Activated CD8-positive, alpha-beta memory T cell treated with anti-CD3 and anti-CD28 coated beads, Interleukin-2, amount 50 U/mL, for 1 hour (primary cell): ENCODE measurements around the gene RAF1.

Experiments used
- DNase-seq: peaks from one replicate; pipeline ENCODE4 v3.0.0-alpha.2; 2020; ENCODE audit errors: extremely low read depth

RAF1 gene

DNA sequence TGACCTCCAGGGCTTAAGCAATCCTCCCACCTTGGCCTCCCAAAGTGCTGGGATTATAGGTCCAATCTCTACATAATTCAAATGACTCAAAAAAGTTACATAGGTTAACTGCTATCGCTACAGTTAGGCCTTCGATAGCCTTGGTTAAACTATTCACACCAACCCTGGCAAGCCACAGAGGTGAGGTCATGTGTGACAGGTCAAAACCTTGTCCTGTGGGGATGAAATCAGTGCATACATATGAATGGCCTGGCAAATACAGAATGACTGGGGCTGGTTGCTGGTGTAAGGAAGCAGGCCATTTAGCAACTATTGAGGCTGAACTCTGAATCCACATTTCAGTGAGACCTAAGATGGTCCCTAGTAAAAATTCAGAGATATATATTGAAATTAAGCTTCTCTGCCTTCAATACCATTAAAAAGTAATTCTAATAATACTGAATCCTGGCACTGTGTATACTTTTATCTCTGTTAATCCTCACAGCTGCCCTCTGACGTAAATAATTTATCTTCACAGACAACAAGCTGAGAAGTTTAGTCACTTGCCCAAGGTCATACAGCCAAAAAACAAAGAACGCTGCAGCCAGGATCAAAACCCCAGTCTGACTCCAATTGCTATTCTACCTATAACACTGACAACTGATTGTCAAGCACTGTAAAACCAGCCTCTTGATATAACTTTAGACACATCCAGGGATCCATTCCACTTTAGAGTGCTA is 71.8 kb downstream of the RAF1 start:
- no peak for DNase-seq

GRCh38 chr3:12591456-12591855 is 72.5 kb downstream of the RAF1 start:
- DNase-seq, result no peak

DNA sequence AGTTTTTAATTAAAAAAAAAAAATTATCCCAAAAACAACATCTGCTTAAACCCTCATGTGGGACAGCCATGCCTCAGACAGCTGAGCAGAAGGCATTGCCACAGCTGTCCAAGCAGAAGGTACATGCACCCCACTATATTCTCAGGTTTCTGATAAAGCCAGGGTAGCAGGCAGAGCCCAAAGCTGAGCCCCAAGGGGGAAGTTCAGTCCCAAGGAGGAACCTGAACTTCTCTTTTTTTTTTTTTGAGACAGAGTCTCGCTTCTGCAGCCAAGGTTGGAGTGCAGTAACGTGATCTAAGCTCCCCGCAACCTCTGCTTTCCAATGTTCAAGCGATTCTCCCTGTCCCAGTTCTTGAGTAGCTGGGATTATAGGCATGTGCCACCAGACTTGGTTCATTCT is 73.8 kb downstream of the RAF1 start:
- no peak for DNase-seq

- no peak for DNase-seq
Measured at GRCh38 chr3:12588039-12589009, 75.6 kb downstream of the RAF1 start.

DNA sequence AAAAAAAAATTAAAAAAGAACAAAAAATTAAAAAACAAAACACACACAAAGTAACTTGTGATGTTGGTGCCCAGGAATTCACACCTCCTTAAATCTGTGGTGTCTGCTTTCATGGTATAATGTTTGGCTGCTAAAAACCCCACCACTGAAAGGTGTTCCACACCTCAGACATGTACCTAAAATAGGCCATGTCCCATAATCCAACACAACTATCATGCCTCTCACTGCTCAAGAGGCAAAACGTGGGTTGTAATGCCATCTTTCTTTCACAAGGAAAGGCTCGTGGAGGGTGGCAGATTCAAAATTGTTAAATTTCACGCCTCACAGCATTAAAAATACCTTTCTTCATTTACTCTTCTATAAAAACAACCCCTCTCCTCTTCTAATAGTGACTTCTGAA is 77.5 kb downstream of the RAF1 start:
- no peak for DNase-seq

- no peak for DNase-seq
Measured at GRCh38 chr3:12585970-12586369, 77.9 kb downstream of the RAF1 start.

DNA sequence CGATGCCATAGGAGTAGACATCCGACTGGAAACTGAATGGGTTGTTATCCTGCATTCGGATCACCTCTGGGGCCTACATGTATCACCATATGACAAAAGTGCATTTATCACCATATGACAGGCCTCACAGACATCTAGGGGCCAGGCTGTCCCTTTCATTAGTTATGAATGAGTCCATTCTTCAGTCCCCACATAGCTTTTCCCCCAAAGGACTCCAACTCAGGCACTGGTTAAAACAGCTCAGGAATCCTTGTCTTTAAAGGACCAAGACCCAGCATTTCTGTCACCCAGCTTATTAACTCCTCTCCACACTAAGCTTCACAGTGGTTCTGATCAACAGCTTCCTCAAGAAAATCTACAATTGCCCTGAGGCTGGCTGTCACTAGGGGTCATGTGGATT is 78.7 kb downstream of the RAF1 start:
- DNase-seq, result no peak

GRCh38 chr3:12584083-12584482 is 79.8 kb downstream of the RAF1 start:
- DNase-seq, result no peak

DNA sequence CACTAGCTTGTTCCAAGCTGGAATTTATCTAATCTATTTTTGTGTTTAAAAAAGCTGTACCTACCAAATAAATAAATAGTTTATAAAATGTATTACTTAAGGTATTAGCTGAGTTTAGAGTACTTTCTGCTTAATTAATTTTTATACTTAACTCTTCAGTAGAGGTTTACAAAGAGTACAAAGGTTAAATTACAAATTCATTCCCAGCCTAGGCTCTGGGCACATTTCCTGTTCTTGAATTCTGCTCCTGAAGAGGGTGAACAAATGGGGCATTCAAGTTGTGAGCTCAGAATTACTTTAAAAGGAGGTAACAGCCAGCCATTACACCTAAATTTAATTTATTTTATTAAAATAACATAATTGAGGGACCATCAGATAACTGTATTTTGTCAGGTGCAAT is 80.6 kb downstream of the RAF1 start:
- no peak for DNase-seq

DNA sequence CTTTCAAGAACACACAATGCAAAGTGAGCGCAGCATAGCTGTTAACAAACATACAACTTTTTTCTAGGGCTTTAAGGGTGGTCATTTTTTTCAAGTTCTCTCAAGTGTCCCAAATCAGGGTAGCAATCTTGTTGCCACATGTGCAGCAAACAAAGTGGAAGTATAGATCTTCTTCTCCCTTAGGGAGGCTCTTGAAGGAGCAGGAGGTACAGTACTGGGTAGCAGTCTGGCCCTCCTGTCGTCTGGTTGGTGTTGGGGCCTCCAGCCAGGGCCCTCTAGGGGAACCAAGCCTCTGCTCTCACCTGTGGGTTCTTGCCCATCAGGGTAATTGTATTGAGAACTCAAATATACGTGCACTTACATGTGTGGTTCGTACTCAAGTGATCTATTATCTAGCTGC is 81.2 kb downstream of the RAF1 start:
- DNase-seq, result no peak

DNA sequence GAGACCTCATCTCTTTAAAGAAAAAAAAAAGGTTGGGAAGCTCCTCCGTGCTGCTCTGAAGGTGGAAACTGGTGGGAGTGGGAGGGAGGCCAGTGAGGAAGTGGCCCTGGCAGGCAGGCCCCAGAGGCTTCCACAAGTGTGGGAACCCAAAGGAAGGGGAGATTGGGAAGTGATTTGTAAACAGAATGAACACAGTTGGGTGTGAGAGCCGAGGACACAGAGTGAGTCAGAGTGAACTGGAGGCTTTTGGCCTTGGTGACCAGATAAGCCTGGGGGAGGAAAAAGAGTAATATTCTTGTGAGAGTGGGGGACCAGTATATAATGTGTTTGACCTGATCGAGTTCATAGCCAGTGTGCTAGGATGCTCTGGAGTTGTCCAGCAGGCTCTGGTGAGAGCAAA is 84.0 kb downstream of the RAF1 start:
- no peak for DNase-seq

DNA sequence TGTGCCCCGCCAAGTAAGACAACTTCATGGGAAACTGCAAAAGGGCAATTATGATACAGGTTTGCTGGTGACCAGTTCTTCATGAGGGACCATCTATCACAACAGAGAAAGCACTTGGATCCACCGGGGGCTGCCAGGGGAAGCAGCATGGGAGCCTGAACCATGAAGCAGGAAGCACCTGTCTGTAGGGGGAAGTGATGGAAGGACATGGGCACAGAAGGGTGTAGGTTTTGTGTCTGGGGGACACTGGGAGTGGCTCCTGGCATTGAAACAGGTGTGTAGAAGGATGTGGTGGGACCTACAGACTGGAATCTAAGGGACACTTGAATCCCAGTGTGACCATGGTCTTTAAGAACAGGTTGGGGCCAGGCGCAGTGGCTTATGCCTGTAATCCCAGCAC is 84.5 kb downstream of the RAF1 start:
- no peak for DNase-seq

GRCh38 chr3:12578742-12579141 is 85.2 kb downstream of the RAF1 start:
- DNase-seq, result no peak

DNA sequence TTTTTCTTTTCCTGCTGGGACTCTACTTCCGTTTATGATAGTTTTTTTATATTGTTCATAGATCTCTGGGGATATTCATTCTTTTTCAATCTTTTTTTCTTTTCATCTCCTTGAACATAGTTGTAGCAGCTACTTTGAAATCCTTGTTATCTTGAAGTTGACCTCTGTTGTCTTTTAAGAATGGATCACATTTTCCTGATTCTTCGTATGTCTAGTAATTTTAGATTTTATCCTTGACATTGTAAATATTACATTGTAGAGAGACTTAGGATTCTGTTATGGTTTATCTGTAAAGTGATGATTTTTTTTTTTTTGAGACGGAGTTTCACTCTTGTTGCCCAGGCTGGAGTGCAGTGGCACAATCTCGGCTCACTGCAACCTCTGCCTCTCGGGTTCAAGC is 86.5 kb downstream of the RAF1 start:
- no peak for DNase-seq

GRCh38 chr3:12574661-12575060 is 89.3 kb downstream of the RAF1 start:
- no peak for DNase-seq

GRCh38 chr3:12574131-12574530 is 89.8 kb downstream of the RAF1 start:
- DNase-seq, result no peak

- DNase-seq, result no peak
Measured at GRCh38 chr3:12571986-12572385, 91.9 kb downstream of the RAF1 start.

DNA sequence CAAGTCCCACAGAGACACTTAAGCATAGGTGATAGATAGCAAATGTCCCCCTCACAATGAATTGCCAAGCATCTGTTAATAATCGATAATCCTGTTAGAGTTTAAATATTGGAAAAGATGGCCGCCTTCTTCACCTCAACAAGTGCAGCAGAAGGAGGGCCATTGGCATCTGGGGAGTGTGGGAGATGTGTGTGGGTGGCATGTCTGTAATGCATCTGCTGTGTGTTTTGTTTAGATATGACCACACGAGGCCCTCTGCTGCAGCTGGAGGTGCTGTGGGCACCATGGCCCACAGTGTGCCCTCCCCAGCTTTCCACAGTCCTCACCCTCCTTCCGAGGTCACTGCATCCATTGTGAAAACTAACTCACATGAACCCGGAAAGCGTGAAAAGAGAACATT is 94.1 kb downstream of the RAF1 start:
- DNase-seq, result no peak

GRCh38 chr3:12568747-12569146 is 95.2 kb downstream of the RAF1 start:
- DNase-seq, result no peak

DNA sequence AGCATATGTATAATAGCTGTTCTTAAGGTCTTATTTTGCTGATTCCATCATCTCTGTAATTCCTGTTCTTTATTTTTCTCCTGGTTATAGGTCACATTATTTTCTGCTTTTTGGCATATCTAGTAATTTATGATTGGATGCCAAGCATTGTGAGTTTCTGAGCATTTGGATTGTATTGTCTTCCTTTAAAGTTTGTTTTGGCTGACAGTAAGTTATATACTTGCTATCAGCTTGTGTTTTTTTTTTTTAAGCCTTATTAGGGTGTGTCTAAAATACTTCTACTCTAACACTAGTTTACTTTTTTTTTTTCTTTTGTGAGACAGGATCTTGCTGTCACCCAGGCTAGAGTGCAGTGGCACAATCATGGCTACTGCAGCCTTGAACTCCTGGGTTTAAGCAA is 96.9 kb downstream of the RAF1 start:
- DNase-seq, result no peak

GRCh38 chr3:12562451-12562850 is 101.5 kb downstream of the RAF1 start:
- no peak for DNase-seq

DNA sequence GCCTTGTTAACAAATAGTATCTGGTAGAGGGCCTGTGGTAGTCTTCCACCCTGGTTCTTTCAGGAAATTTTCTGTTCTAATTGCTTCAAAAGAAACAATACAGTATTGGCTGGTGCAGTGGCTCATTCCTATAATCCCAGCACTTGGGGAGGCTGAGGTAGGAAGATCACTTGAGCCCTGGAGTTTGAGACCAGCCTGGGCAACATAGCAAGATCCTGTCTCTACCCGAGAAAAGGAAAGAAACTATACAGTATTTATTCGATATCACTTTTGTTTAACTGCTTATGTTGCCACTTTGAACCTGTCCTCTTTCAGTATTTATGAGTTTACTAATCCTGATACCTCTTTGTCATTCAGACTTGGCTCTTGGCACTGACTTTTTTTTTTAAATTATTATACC is 102.5 kb downstream of the RAF1 start:
- DNase-seq, result no peak

DNA sequence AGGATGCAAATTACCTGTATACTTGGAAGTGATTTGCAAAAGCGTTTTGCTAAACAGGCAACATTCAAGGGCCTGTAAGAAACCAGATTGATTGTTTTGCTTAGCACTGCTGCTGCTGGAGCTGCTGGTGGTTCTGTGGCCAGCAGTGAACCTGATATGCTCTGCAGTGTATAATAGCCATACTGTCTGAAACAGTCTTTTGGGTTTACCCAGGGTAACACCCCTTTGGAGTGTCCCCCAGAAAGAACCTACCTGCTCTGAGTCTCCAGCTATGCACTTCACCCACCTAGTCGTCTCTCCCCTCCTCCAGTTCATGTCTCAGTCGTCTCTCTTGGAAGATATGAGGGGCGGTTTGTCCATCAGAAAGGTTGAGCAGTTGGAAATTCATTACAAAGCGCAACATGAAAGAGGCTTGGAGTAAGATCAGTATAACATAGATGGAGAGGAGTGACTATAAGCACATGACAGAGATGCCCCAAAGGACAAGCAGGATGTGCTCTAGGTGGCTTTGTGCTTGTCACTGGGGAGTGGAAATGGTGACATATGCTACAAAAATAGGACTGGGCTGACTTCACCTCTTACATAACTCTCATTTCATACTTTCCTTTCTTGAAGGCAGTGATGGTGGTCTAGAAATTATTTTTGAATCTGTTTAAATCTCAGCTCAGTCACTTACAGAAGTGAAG is 103.3 kb downstream of the RAF1 start:
- DNase-seq, result no peak
